ENCODE data around the gene NDUFAF8. TPM values are rescaled to one million over a fixed set of nuclear protein-coding genes. Genes with fewer than 3 reads are reported as not detected.

The NDUFAF8 gene
- polyA plus RNA-seq, 1 experiment: 70.8 TPM

DNA sequence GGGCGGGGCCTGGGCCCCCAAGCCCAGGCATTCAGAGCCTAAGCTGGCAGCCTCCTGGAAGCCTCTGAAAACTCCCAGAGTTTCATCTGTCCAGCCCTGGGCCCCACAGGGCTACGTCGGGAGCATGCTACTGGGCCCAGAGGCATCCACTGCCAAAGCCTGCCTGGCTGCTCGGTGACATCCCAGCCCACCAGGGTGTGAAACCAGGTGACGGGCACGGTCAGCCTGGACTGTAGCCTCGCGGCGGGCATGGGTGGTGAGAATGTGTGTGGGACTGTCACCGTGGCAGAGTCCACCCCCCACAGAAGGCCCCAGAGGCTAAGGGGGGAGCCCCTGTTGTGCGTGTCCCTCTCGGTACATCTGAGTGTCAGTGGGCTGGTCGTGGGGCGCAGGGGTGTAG is 47.5 kb upstream of the NDUFAF8 start:
- POLR2A ChIA-PET: no interaction called here
- CTCF ChIA-PET: interaction anchor here (2.6 kb wide), 1 partner anchor 9 kb away, joined by 12 read pairs; no protein-coding TSS in a partner anchor
- DNase-seq (ENCODE audit: low read depth): no peak
- peaks cover 7% of the 10 kb centered on the region for H3K36me3 ChIP-seq (ENCODE audit: control insufficient read depth, insufficient read depth, low read length)
- H3K27me3 ChIP-seq (ENCODE audit: control insufficient read depth, insufficient read depth, low read length): no peaks in the 10 kb centered on the region
- no peak overlapping the region for H3K4me3 ChIP-seq (ENCODE audit: low read depth, low read length)
- TF ChIP-seq, protein P1, sequence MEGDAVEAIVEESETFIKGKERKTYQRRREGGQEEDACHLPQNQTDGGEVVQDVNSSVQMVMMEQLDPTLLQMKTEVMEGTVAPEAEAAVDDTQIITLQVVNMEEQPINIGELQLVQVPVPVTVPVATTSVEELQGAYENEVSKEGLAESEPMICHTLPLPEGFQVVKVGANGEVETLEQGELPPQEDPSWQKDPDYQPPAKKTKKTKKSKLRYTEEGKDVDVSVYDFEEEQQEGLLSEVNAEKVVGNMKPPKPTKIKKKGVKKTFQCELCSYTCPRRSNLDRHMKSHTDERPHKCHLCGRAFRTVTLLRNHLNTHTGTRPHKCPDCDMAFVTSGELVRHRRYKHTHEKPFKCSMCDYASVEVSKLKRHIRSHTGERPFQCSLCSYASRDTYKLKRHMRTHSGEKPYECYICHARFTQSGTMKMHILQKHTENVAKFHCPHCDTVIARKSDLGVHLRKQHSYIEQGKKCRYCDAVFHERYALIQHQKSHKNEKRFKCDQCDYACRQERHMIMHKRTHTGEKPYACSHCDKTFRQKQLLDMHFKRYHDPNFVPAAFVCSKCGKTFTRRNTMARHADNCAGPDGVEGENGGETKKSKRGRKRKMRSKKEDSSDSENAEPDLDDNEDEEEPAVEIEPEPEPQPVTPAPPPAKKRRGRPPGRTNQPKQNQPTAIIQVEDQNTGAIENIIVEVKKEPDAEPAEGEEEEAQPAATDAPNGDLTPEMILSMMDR (IDR thresholded peaks at IDR 0.05; ENCODE audit: insufficient read depth, low read depth, low read length): no peak

DNA sequence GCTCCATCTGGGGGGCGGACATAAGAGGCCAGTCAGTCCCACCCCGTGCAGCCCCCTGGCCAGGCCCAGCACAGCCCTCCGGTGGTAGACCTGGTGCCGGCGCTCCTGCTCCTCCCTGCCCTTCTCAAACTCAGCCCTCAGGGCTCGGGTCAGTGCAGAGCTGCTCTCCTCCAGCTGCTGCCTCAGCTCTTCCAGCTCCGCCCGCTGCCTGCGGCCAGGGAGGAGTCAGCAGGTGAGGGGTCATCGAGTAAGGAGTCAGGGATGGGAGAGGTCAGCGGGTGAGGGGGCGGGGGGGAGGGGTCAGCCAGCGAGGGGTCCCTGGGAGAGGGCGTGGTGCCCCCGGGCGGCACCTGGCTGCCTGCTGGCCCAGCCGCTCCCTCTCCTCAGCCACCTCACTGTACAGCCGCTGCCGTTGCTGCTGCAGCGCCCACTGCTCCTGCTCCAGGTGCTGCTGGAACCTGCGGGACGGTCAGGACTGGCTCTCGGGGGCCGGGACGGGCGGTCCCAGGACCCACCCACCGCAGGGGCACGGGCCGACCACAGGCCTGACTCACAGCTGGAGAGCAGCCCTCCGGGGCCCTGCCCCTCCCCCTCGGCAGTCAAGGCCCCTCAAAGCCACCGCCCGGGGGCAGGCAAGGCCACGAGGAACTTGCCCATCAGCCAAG is 46.6 kb upstream of the NDUFAF8 start:
- no peak for DNase-seq (ENCODE audit: low read depth)
- ChIA-PET CTCF (interaction anchor here (1.0 kb wide), 1 partner anchor 50 kb away, joined by 3 read pairs; no protein-coding TSS in a partner anchor), POLR2A (no interaction called here)
- Histone ChIP-seq H3K36me3 (ENCODE audit: control insufficient read depth, insufficient read depth, low read length) (peaks cover 7% of the 10 kb centered on the region), H3K27me3 (ENCODE audit: control insufficient read depth, insufficient read depth, low read length) (no peaks in the 10 kb centered on the region), H3K4me3 (ENCODE audit: low read depth, low read length) (no peak overlapping the region)
- TF ChIP-seq, protein P1 (IDR thresholded peaks at IDR 0.05; ENCODE audit: insufficient read depth, low read depth, low read length): no peak

DNA sequence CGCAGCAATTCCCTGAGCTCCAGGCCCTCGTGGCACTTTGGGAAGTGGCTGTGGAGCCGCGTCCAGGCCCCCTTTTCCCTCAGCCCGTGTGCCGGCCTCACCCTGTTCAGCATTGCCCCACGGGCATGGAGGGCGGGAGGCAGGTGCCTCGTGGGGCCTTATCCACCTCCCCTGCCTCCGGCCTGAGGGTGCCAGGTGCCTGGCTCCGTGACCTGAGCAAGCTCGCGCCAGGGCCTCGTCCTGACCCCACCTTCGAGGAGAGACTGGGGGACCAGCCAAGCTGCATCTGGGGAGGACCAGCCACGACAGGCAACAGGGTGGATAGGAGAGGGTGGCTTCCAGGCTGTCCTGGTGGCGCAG is 46.1 kb upstream of the NDUFAF8 start:
- CTCF ChIA-PET: interaction anchor here (1.0 kb wide), 1 partner anchor 50 kb away, joined by 3 read pairs; no protein-coding TSS in a partner anchor
- no peaks in the 10 kb centered on the region for H3K27me3 ChIP-seq (ENCODE audit: control insufficient read depth, insufficient read depth, low read length)
- POLR2A ChIA-PET: no interaction called here
- no peak overlapping the region for H3K4me3 ChIP-seq (ENCODE audit: low read depth, low read length)
- H3K36me3 ChIP-seq (ENCODE audit: control insufficient read depth, insufficient read depth, low read length): peaks cover 7% of the 10 kb centered on the region
- TF ChIP-seq, protein P1 (IDR thresholded peaks at IDR 0.05; ENCODE audit: insufficient read depth, low read depth, low read length): no peak
- no peak for DNase-seq (ENCODE audit: low read depth)

DNA sequence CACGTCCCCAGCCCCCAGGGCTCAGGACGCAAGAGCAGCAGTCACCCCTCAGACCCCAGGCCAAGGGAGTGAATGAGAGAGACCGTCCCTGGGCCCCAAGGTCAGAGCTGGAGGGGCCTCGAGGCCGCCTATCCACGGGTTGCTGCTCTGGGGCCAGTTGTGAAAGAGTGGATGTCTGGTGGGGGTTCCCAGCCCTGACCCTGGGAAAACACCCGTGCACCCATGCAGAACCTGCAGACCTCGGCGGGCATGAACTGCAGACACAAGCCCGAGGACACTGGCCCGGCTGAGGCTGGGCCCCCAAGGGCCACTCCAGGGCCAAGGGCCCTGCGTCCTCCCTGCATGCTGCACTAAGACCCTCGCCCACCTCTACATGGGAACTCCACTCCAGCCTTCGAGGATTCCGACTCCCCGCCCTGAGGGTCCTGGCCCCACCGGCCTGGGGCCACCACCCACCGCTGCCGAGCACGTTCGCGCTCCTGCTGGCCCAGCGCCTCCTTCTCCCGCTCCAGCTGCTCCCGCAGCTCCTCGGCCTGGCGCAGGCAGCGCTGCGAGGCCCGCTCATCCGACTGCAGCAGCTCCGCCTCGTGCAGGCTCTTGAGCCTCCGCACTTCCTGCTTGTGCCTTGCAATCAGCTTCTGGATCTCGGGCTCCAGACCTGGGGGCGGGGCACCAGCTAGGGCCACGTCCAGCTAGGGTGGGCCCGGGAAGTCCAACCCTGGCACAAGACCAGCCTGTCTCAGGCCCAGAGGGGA is 45.5 kb upstream of the NDUFAF8 start:
- TF ChIP-seq, protein P1 (IDR thresholded peaks at IDR 0.05; ENCODE audit: insufficient read depth, low read depth, low read length): no peak
- ChIA-PET POLR2A (no interaction called here), CTCF (no interaction called here)
- Histone ChIP-seq H3K4me3 (ENCODE audit: low read depth, low read length) (no peak overlapping the region), H3K27me3 (ENCODE audit: control insufficient read depth, insufficient read depth, low read length) (no peaks in the 10 kb centered on the region), H3K36me3 (ENCODE audit: control insufficient read depth, insufficient read depth, low read length) (peaks cover 8% of the 10 kb centered on the region)
- DNase-seq (ENCODE audit: low read depth): no peak

DNA sequence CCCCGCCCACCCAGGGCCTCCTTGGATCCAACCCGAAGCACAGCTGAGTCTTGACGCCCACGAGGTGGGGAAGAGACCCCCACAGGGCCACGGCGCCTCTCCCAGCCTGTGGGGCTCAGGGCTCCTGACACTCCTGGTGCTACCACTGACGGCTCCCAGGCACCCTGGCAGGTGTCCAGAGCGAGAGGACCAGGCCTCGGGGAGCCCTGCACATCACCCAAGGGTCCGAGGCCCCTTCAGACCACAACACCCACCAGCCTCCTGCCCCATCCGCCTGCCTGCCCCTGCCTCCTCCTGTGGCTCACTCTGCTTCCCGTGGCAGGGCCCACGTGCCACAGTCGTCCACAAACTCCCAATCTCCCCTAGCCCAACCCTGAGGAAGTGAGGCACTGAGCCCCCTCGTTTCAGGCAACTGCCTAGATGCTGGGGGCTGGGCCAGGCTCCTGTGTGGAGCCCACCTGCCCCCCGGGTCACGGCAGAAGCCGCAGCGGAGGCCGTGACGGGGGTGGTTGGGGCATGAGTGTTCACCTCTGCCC is 44.8 kb upstream of the NDUFAF8 start:
- Histone ChIP-seq H3K4me3 (ENCODE audit: low read depth, low read length) (no peak overlapping the region), H3K27me3 (ENCODE audit: control insufficient read depth, insufficient read depth, low read length) (no peaks in the 10 kb centered on the region), H3K36me3 (ENCODE audit: control insufficient read depth, insufficient read depth, low read length) (peaks cover 8% of the 10 kb centered on the region)
- DNase-seq (ENCODE audit: low read depth): no peak
- TF ChIP-seq, protein P1 (IDR thresholded peaks at IDR 0.05; ENCODE audit: insufficient read depth, low read depth, low read length): no peak
- ChIA-PET POLR2A (no interaction called here), CTCF (no interaction called here)
